Measurements from ENCODE around the gene FGFBP2. TPM values are rescaled to one million over a fixed set of nuclear protein-coding genes. Genes with fewer than 3 reads are reported as not detected.

The FGFBP2 gene
- total and polyA plus RNA-seq, 11 donors: 0.39 to 15.6 (median 1.4) TPM

GRCh38 chr4:15912236-15912635 lies 50.7 kb downstream of the FGFBP2 start:
- WGBS, 4 donors: 56 to 66% (median 63%) methylated on average over 7 of the region's 7 CpGs
- ATAC-seq: no peak
- DNase-seq: no peak
- no peak overlapping the region for H3K27ac ChIP-seq
- intact Hi-C loops (cut with DNase I): no loop called here
- TF ChIP-seq, protein P1, sequence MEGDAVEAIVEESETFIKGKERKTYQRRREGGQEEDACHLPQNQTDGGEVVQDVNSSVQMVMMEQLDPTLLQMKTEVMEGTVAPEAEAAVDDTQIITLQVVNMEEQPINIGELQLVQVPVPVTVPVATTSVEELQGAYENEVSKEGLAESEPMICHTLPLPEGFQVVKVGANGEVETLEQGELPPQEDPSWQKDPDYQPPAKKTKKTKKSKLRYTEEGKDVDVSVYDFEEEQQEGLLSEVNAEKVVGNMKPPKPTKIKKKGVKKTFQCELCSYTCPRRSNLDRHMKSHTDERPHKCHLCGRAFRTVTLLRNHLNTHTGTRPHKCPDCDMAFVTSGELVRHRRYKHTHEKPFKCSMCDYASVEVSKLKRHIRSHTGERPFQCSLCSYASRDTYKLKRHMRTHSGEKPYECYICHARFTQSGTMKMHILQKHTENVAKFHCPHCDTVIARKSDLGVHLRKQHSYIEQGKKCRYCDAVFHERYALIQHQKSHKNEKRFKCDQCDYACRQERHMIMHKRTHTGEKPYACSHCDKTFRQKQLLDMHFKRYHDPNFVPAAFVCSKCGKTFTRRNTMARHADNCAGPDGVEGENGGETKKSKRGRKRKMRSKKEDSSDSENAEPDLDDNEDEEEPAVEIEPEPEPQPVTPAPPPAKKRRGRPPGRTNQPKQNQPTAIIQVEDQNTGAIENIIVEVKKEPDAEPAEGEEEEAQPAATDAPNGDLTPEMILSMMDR (IDR thresholded peaks at IDR 0.05): no peak
- TF ChIP-seq POLR2A (IDR thresholded peaks at IDR 0.05): no peak
- no peak overlapping the region for H3K4me3 ChIP-seq
- peaks cover 0 to 20% (median 0%) of the 10 kb centered on the region in 9 donors for H3K27me3 ChIP-seq
- H3K9me3 ChIP-seq: no peaks in the 10 kb centered on the region
- H3K4me1 ChIP-seq: no peaks in the 10 kb centered on the region
- H3K36me3 ChIP-seq: no peaks in the 10 kb centered on the region

Other genes with a start within 250 kb of the FGFBP2 start
- gene CD38, start 184.8 kb downstream of the FGFBP2 start, total RNA-seq: 10 to 100 TPM in 3 of 9 donors, 1 to 10 TPM in 6; 1.0 to 12.4 (median 3.0) TPM
- gene CD38, start 184.8 kb downstream of the FGFBP2 start, polyA plus RNA-seq: 1 to 10 TPM; 1.8 to 2.1 TPM
- gene FGFBP1, start 24.4 kb downstream of the FGFBP2 start, total RNA-seq: 1 to 10 TPM in 1 of 9 donors, not detected in 8; 1.1 TPM
- not detected for gene FGFBP1, start 24.4 kb downstream of the FGFBP2 start, polyA plus RNA-seq
- gene PROM1, start 120.8 kb upstream of the FGFBP2 start, total RNA-seq: 10 to 100 TPM in 3 of 9 donors, 1 to 10 TPM in 6; 2.7 to 30.5 (median 6.1) TPM
- gene PROM1, start 120.8 kb upstream of the FGFBP2 start, polyA plus RNA-seq: 1 to 10 TPM; 1.5 to 1.9 TPM